ENCODE data around the gene CHD6.

Gene CHD6

GRCh38 chr20:41426086-41426830 is 191.9 kb downstream of the CHD6 start:
- Histone ChIP-seq H3K27me3 (ENCODE audit: insufficient read depth, low read length) (no peaks in the 10 kb centered on the region), H3K79me2 (ENCODE audit: control insufficient read depth, insufficient read depth, low read length, unreplicated experiment) (no peaks in the 10 kb centered on the region), H3K36me3 (ENCODE audit: insufficient read depth, low read length) (peaks cover 14% of the 10 kb centered on the region; the same call in 1 of the 2 replicates), H3K4me1 (ENCODE audit: control insufficient read depth, insufficient read depth, low read length, unreplicated experiment) (peaks cover 8% of the 10 kb centered on the region), H2AFZ (ENCODE audit: low read length, unreplicated experiment) (no peak overlapping the region), H3K4me3 (ENCODE audit: low read depth, low read length) (no peak overlapping the region), H3K27ac (ENCODE audit: low read depth, low read length) (no peak overlapping the region)

- Histone ChIP-seq H3K4me3 (ENCODE audit: low read depth, low read length) (no peak overlapping the region), H3K27ac (ENCODE audit: low read depth, low read length) (no peak overlapping the region), H2AFZ (ENCODE audit: low read length, unreplicated experiment) (no peak overlapping the region), H3K79me2 (ENCODE audit: control insufficient read depth, insufficient read depth, low read length, unreplicated experiment) (no peaks in the 10 kb centered on the region), H3K4me1 (ENCODE audit: control insufficient read depth, insufficient read depth, low read length, unreplicated experiment) (peaks cover 8% of the 10 kb centered on the region), H3K27me3 (ENCODE audit: insufficient read depth, low read length) (no peaks in the 10 kb centered on the region), H3K36me3 (ENCODE audit: insufficient read depth, low read length) (peaks cover 16% of the 10 kb centered on the region; the same call in 1 of the 2 replicates)
Observed at GRCh38 chr20:41425180-41425884, 192.8 kb downstream of the CHD6 start.

DNA sequence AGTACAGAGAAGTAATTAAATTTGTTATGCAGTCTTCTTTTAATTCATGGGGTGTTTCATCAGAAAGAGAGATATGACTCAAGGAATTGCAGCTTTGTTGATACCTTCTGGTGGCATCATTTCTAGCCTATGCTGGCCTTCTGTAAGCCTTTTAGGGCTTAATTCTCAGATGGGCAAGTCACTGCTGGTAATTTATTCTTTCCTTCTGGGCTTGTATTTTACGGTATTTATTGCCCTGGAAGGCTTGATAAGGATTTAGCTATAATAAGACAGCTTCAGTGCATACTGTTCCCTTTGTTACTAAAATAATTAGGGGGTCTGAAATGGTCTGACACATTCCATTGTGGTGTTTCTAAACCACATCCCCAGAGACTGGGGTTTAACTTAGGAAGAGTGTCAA is 193.6 kb downstream of the CHD6 start:
- peaks cover 19% of the 10 kb centered on the region; the same call in 1 of the 2 replicates for H3K36me3 ChIP-seq (ENCODE audit: insufficient read depth, low read length)

DNA sequence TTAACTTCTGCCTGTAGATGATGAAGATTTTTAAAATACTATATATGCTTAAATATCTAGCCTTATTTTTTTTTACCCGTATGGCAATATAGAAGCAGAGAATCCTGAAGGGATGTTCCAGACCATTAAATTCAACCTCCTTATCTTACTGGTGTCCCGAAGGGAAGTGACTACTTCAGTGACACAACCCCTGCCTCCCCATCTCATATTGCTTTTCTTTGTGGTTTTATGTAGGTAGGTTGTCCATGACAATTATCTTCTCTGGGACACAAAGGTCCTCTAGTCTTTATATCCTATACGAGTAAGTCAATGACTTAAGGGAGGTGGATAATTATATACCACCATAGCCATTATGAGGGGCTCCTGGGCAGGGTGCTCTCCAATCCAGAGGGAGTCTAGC is 194.2 kb downstream of the CHD6 start:
- H3K36me3 ChIP-seq (ENCODE audit: insufficient read depth, low read length) = peaks cover 19% of the 10 kb centered on the region; the same call in 1 of the 2 replicates
- H3K4me1 ChIP-seq (ENCODE audit: control insufficient read depth, insufficient read depth, low read length, unreplicated experiment) = peaks cover 8% of the 10 kb centered on the region
- no peak overlapping the region for H3K4me3 ChIP-seq (ENCODE audit: low read depth, low read length)
- no peak overlapping the region for H2AFZ ChIP-seq (ENCODE audit: low read length, unreplicated experiment)
- no peak overlapping the region for H3K27ac ChIP-seq (ENCODE audit: low read depth, low read length)
- no peaks in the 10 kb centered on the region for H3K27me3 ChIP-seq (ENCODE audit: insufficient read depth, low read length)
- no peaks in the 10 kb centered on the region for H3K79me2 ChIP-seq (ENCODE audit: control insufficient read depth, insufficient read depth, low read length, unreplicated experiment)

More for the DNA sequence above, 193.6 kb downstream of the CHD6 start:
- no peak overlapping the region for H3K27ac ChIP-seq (ENCODE audit: low read depth, low read length)
- peaks cover 8% of the 10 kb centered on the region for H3K4me1 ChIP-seq (ENCODE audit: control insufficient read depth, insufficient read depth, low read length, unreplicated experiment)
- H3K79me2 ChIP-seq (ENCODE audit: control insufficient read depth, insufficient read depth, low read length, unreplicated experiment) = no peaks in the 10 kb centered on the region
- no peak overlapping the region for H3K4me3 ChIP-seq (ENCODE audit: low read depth, low read length)
- H3K27me3 ChIP-seq (ENCODE audit: insufficient read depth, low read length) = no peaks in the 10 kb centered on the region
- no peak overlapping the region for H2AFZ ChIP-seq (ENCODE audit: low read length, unreplicated experiment)

GRCh38 chr20:41422953-41423352 is 195.2 kb downstream of the CHD6 start:
- H3K27ac ChIP-seq (ENCODE audit: low read depth, low read length) = no peak overlapping the region
- no peak overlapping the region for H2AFZ ChIP-seq (ENCODE audit: low read length, unreplicated experiment)
- no peaks in the 10 kb centered on the region for H3K27me3 ChIP-seq (ENCODE audit: insufficient read depth, low read length)
- no peaks in the 10 kb centered on the region for H3K79me2 ChIP-seq (ENCODE audit: control insufficient read depth, insufficient read depth, low read length, unreplicated experiment)
- H3K36me3 ChIP-seq (ENCODE audit: insufficient read depth, low read length) = peaks cover 19% of the 10 kb centered on the region; the same call in 1 of the 2 replicates
- peaks cover 2% of the 10 kb centered on the region for H3K4me1 ChIP-seq (ENCODE audit: control insufficient read depth, insufficient read depth, low read length, unreplicated experiment)
- no peak overlapping the region for H3K4me3 ChIP-seq (ENCODE audit: low read depth, low read length)

DNA sequence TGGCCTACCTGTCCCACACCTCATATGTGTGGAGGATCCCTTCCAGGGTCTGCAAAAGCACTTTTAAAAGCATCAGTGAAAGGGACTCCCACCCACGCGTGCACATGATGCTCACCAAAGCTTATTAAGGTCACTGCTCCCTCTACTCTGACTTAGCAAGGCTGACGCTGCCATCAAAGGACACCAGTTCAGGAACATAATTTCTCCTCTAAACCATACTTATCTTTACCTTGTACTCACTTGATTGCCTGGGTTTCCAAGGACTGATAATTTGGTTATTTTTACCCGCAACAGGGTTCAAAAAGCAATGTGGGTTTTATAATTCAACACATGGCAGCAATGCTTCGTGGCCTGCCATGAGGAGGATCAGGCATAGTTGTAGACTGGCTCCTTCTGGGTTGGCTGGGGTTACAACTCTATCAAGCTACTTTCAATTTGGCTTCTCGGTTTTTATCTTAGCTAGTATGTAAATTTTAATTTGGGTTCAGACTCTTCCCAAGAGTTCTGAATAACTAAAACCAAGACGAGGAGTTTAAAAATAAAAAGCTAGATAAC is 199.4 kb downstream of the CHD6 start:
- no peaks in the 10 kb centered on the region for H3K4me1 ChIP-seq (ENCODE audit: control insufficient read depth, insufficient read depth, low read length, unreplicated experiment)
- no peak overlapping the region for H3K4me3 ChIP-seq (ENCODE audit: low read depth, low read length)
- no peaks in the 10 kb centered on the region for H3K27me3 ChIP-seq (ENCODE audit: insufficient read depth, low read length)
- H3K36me3 ChIP-seq (ENCODE audit: insufficient read depth, low read length) = peaks cover 22% of the 10 kb centered on the region; the same call in 1 of the 2 replicates
- no peaks in the 10 kb centered on the region for H3K79me2 ChIP-seq (ENCODE audit: control insufficient read depth, insufficient read depth, low read length, unreplicated experiment)
- H2AFZ ChIP-seq (ENCODE audit: low read length, unreplicated experiment) = no peak overlapping the region
- H3K27ac ChIP-seq (ENCODE audit: low read depth, low read length) = no peak overlapping the region

DNA sequence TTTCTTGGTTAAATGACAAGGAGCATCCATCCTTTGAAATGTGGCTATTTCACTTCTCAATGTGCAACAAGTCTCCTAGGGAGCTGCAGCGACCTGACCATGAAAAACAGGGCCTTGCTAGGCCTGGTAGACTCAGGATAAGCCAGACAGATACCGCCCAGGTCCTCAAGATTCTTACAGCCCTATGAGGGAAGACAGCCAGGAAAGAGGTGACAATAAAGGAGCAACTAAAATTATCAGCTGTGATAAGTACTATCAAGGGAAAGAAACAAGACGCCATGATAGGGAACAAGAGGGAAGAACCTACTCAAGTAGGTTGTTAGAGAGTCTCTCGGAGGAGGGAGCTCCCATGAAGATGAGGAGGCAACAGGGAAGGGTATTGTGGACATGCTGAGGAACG is 200.1 kb downstream of the CHD6 start:
- peaks cover 21% of the 10 kb centered on the region; the same call in 1 of the 2 replicates for H3K36me3 ChIP-seq (ENCODE audit: insufficient read depth, low read length)
- H3K27me3 ChIP-seq (ENCODE audit: insufficient read depth, low read length) = no peaks in the 10 kb centered on the region
- no peak overlapping the region for H2AFZ ChIP-seq (ENCODE audit: low read length, unreplicated experiment)
- H3K79me2 ChIP-seq (ENCODE audit: control insufficient read depth, insufficient read depth, low read length, unreplicated experiment) = no peaks in the 10 kb centered on the region
- no peak overlapping the region for H3K27ac ChIP-seq (ENCODE audit: low read depth, low read length)
- H3K4me3 ChIP-seq (ENCODE audit: low read depth, low read length) = no peak overlapping the region
- H3K4me1 ChIP-seq (ENCODE audit: control insufficient read depth, insufficient read depth, low read length, unreplicated experiment) = no peaks in the 10 kb centered on the region

- H3K4me1 ChIP-seq (ENCODE audit: control insufficient read depth, insufficient read depth, low read length, unreplicated experiment) = no peaks in the 10 kb centered on the region
- no peak overlapping the region for H3K4me3 ChIP-seq (ENCODE audit: low read depth, low read length)
- H2AFZ ChIP-seq (ENCODE audit: low read length, unreplicated experiment) = no peak overlapping the region
- no peaks in the 10 kb centered on the region for H3K27me3 ChIP-seq (ENCODE audit: insufficient read depth, low read length)
- H3K79me2 ChIP-seq (ENCODE audit: control insufficient read depth, insufficient read depth, low read length, unreplicated experiment) = no peaks in the 10 kb centered on the region
- no peak overlapping the region for H3K27ac ChIP-seq (ENCODE audit: low read depth, low read length)
- H3K36me3 ChIP-seq (ENCODE audit: insufficient read depth, low read length) = peaks cover 9% of the 10 kb centered on the region; the same call in 1 of the 2 replicates
Observed at GRCh38 chr20:41415191-41415590, 203.0 kb downstream of the CHD6 start.

DNA sequence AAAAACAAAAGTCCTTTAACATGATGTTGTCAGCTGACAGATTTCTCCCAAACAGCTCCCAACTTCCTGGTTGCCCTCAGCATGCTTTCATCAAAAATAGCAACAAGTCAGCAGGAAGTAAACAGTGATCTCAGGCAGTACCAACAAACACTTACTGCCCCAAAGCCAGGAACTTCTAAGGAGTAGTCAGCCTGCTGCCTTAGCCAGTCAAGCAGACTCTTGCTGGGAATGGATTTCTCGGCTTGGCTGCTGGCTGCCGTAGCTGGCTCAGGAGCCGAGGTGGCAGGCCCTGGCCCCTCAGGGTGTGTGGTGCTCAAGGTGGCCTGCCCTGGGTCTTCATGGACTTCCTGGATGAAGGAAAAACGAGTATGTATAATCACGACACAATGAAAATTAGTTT is 205.0 kb downstream of the CHD6 start:
- Histone ChIP-seq H3K4me1 (ENCODE audit: control insufficient read depth, insufficient read depth, low read length, unreplicated experiment) (no peaks in the 10 kb centered on the region), H3K27ac (ENCODE audit: low read depth, low read length) (no peak overlapping the region), H3K36me3 (ENCODE audit: insufficient read depth, low read length) (peaks cover 7% of the 10 kb centered on the region; the same call in 1 of the 2 replicates)

DNA sequence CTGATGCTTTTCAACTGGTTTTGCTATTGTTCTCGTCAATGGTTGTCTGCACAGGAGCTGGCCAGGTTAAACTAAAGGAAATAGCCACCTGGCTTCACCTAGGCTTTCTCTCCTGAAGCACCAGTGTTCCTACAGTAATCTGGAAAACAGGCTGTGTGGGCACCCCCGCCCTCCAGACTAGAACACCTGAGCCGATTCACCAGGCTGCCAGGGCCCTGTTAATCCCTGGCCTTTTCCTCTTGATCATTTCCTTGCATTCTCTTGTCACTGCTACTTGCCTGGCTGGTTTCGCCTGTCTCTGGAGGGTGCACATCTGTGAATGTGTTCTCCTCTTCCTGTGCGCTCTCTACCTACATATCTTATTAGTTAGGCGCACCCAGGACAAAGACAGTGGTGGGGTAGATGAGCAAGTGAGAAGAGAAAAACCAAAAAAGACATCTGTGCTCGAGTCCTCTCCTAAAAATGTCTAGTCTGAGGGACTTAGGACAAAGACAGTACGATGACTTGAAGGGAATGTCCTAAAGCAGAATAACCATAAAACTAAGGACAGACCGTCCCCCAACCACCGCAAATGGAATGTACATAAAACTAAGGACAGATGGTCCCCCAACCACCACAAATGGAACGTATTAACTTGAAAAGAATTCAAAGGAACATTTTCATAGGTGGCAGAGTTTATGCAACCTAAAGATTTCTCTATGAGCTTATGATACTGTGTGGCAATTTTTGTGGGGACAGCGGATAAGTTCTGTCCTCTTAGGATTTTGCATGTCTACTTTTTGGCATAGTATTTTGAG is 205.7 kb downstream of the CHD6 start:
- Histone ChIP-seq H3K4me3 (ENCODE audit: low read depth, low read length) (no peak overlapping the region), H3K27ac (ENCODE audit: low read depth, low read length) (no peak overlapping the region), H3K4me1 (ENCODE audit: control insufficient read depth, insufficient read depth, low read length, unreplicated experiment) (no peaks in the 10 kb centered on the region), H3K27me3 (ENCODE audit: insufficient read depth, low read length) (no peaks in the 10 kb centered on the region), H2AFZ (ENCODE audit: low read length, unreplicated experiment) (no peak overlapping the region), H3K36me3 (ENCODE audit: insufficient read depth, low read length) (peaks cover 7% of the 10 kb centered on the region; the same call in 1 of the 2 replicates), H3K79me2 (ENCODE audit: control insufficient read depth, insufficient read depth, low read length, unreplicated experiment) (no peaks in the 10 kb centered on the region)

More for the DNA sequence above, 205.0 kb downstream of the CHD6 start:
- H3K79me2 ChIP-seq (ENCODE audit: control insufficient read depth, insufficient read depth, low read length, unreplicated experiment) = no peaks in the 10 kb centered on the region
- no peak overlapping the region for H3K4me3 ChIP-seq (ENCODE audit: low read depth, low read length)
- no peak overlapping the region for H2AFZ ChIP-seq (ENCODE audit: low read length, unreplicated experiment)
- no peaks in the 10 kb centered on the region for H3K27me3 ChIP-seq (ENCODE audit: insufficient read depth, low read length)

Data from ACC112 (cell line).